HFFc6 (cell line): ENCODE results near the gene C17orf114.
A peak's percentile ranks its signal among the peaks of the same experiment; 100 is the strongest.

Experiments
- DNase-seq: peaks from one replicate; pipeline ENCODE4 v3.0.0-alpha.2; 2018
- H3K27ac Mint-ChIP-seq: 2 replicates; pipeline ENCODE4 v1.8.0; 2020; ENCODE audit warnings: mild to moderate bottlenecking, mixed read lengths
- H3K27me3 Mint-ChIP-seq: 2 replicates; pipeline ENCODE4 v1.8.0; 2021; ENCODE audit warnings: mild to moderate bottlenecking, moderate library complexity, mixed read lengths; ENCODE audit not compliant: insufficient read depth
- H3K36me3 Mint-ChIP-seq: 2 replicates; pipeline ENCODE4 v1.8.0; 2021; ENCODE audit warnings: low read depth, mixed read lengths
- H3K4me1 Mint-ChIP-seq: 2 replicates; pipeline ENCODE4 v1.8.0; 2020; ENCODE audit warnings: low read depth, mixed read lengths
- H3K4me3 Mint-ChIP-seq: 2 replicates; pipeline ENCODE4 v1.8.0; 2020; ENCODE audit warnings: mild to moderate bottlenecking, moderate library complexity, mixed read lengths
- H3K9me3 Mint-ChIP-seq: 2 replicates; pipeline ENCODE4 v1.8.0; 2020; ENCODE audit warnings: mild to moderate bottlenecking, mixed read lengths
- CTCF ChIP-seq: fragments of 200-600 bp; sonication (generic); IDR thresholded peaks from 2 replicates; pipeline ENCODE4 v1.5.0; 2021; ENCODE audit warnings: antibody characterized with exemption, mild to moderate bottlenecking

Gene C17orf114

DNA sequence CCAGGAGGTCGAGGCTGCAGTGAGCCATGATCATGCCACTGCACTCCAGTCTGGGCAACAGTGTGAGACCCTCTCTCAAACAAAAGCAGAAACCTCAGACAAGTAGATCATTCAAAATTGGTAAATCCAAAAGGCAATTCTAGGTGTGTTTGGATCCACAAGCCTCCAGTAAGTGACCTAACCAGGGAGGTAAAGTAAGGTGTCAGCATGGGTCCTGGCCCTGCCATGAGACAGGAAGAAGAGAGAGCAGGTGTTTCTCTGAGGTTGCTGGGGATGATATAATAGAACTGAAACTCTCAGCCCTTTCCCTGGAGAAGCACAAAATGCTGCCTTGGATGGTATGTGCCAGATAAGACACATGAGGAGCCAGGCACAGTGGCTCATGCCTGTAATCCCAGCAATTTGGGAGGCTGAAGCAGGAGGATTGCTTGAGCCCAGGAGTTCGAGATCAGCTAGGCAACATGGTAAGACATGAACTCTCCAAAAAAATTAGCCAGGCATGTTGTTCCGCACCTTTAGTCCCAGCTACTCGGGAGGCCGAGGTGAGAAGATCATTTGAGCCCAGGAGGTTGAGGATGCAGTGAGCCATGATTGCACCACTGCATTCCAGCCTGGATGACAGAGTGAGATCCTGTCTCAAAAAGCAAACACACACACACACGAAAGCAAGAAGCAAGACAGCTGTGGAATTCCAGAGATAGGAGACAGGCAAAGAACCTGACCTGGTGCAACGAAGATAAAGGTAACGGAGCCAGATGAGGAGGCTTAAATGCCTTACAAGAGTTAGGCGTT, 24.0 kb downstream of the C17orf114 start:
- no peaks in the 10 kb centered on the region for H3K36me3 Mint-ChIP-seq
- H3K27me3 Mint-ChIP-seq = peaks cover 73% of the 10 kb centered on the region
- DNase-seq = peak; percentile 2
- peaks cover 6% of the 10 kb centered on the region for H3K4me1 Mint-ChIP-seq
- no peak overlapping the region for H3K27ac Mint-ChIP-seq
- no peak for TF ChIP-seq CTCF
- H3K4me3 Mint-ChIP-seq = no peak overlapping the region
- H3K9me3 Mint-ChIP-seq = no peaks in the 10 kb centered on the region

DNA sequence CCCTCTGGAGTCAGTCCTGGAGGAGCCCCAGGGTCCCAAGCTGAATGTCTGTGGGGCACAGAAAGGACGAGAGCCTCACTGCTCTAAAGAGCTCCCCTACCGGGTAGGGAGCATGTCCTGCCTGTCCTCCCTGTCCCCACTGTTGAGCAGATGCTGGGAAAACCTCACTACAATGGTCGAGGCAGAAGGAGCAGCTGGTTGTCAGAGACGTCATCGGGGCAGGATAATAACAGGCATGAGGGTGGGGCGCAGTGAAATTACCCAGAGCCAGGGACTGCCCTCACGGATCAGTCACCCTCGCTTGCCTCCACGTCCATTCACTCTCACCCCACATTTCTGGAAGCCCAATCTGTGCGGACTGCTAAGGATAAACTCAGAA, 29.9 kb downstream of the C17orf114 start:
- Mint-ChIP-seq H3K4me1 (peaks cover 10% of the 10 kb centered on the region; the same call in 1 of the 2 replicates), H3K27ac (no peak overlapping the region), H3K4me3 (no peak overlapping the region), H3K27me3 (peaks cover 48% of the 10 kb centered on the region), H3K36me3 (no peaks in the 10 kb centered on the region), H3K9me3 (no peaks in the 10 kb centered on the region)
- DNase-seq = no peak
- no peak for TF ChIP-seq CTCF

- Mint-ChIP-seq H3K36me3 (no peaks in the 10 kb centered on the region), H3K27me3 (peaks cover 42% of the 10 kb centered on the region), H3K27ac (no peak within 1 kb of the TSS), H3K4me3 (no peak within 1 kb of the TSS), H3K9me3 (no peaks in the 10 kb centered on the region), H3K4me1 (peaks cover 10% of the 10 kb centered on the region; the same call in 1 of the 2 replicates)
- no peak for DNase-seq
- TF ChIP-seq CTCF = no peak
Observed at GRCh38 chr17:4771519-4772234, 30.5 kb downstream of the C17orf114 start, which contains the start of gene TM4SF5. Gene TM4SF5, plus strand, starts transcription at chr17:4771886. Its CDS starts 37 bp downstream, at chr17:4771923.

- no peak overlapping the region for H3K4me3 Mint-ChIP-seq
- no peaks in the 10 kb centered on the region for H3K9me3 Mint-ChIP-seq
- peak; percentile 46 for DNase-seq
- peaks cover 25% of the 10 kb centered on the region for H3K27me3 Mint-ChIP-seq
- TF ChIP-seq CTCF = no peak
- H3K36me3 Mint-ChIP-seq = no peaks in the 10 kb centered on the region
- H3K4me1 Mint-ChIP-seq = peaks cover 10% of the 10 kb centered on the region; the same call in 1 of the 2 replicates
- no peak overlapping the region for H3K27ac Mint-ChIP-seq
Observed at GRCh38 chr17:4769628-4770027, 32.5 kb downstream of the C17orf114 start.

- no peak for DNase-seq
- peaks cover 10% of the 10 kb centered on the region; the same call in 1 of the 2 replicates for H3K4me1 Mint-ChIP-seq
- H3K27ac Mint-ChIP-seq = no peak overlapping the region
- H3K4me3 Mint-ChIP-seq = no peak overlapping the region
- H3K36me3 Mint-ChIP-seq = no peaks in the 10 kb centered on the region
- H3K9me3 Mint-ChIP-seq = no peaks in the 10 kb centered on the region
- peaks cover 24% of the 10 kb centered on the region for H3K27me3 Mint-ChIP-seq
- no peak for TF ChIP-seq CTCF
Observed at GRCh38 chr17:4768298-4768697, 33.8 kb downstream of the C17orf114 start.
